NCI-H82 (cell line): ENCODE measurements around the gene TRAPPC3.
A peak's percentile ranks its signal among the peaks of the same experiment; 100 is the strongest.

ENCODE experiments used
- DNase-seq: peaks from one replicate; lab custom pipeline; 2025; lab: John Stamatoyannopoulos, UW

TRAPPC3 gene

DNA sequence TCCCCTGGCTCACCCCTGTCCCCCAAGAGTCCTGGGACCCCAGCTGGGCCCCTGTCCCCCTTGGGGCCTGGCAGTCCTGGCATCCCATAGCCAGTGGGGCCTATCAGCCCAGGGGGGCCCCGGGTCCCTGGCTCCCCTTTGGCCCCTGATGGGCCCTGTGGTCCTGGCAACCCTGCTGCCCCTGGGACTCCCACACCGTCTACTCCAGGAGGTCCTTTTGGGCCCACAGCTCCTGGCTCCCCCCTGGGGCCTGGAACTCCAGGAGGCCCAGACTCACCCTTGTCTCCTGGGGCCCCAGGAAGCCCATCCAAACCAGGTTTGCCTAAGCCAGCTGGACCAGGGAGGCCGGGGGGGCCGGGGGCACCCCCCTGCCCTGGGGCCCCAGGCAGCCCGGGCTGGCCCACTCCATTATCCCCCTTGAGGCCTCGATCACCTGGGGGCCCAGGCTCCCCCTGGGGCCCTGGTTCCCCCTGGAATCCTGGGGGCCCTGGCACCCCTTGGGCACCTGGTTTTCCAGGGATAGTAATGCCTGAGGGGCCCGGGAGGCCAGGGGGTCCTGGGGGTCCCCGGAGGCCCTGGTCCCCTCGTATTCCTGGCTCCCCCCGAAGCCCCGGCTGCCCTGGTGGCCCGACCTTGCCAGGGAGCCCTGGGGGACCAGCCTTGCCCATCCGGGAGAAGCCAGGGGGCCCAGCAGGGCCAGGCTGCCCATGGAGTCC, 50.5 kb downstream of the TRAPPC3 start:
- DNase-seq = no peak

DNA sequence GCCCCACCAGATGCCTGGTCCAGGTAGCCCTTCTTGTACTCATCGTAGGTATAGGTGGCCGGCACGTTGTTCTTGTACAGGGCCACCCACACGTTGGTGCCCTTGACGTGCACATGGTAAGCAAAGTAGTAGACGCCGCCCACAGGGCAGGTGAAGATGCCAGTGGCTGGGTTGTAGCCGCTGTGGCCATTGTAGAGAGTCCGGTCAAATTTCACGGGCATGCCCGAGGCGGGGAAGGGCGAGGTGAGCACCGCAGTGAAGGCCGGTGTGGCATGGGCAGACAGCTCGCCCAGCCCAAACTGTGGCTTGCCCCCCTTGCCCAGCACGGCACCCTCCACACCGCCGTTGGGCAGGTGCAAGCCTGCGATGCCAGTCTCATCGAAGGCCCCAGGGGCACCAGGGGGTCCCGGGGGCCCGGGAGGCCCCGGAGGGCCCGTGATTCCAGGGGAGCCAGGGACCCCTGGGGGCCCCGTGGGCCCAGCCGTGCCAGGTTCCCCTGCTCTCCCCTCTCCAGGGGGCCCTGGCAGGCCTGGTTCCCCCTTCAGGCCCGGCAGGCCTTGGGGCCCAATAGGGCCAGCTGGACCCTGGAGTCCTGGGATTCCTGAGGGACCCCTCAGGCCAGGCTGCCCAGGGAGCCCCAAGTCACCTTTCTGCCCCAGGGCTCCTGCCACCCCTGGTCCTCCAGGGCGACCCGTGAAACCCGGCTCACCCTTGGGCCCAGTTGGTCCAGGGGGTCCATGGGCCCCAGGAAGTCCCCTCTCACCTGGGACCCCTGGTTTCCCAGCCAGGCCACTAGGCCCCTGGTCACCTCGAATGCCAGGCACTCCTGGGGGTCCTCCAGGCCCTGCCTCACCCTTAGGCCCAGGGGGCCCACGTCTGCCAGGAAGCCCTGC, 51.3 kb downstream of the TRAPPC3 start:
- no peak for DNase-seq

DNA sequence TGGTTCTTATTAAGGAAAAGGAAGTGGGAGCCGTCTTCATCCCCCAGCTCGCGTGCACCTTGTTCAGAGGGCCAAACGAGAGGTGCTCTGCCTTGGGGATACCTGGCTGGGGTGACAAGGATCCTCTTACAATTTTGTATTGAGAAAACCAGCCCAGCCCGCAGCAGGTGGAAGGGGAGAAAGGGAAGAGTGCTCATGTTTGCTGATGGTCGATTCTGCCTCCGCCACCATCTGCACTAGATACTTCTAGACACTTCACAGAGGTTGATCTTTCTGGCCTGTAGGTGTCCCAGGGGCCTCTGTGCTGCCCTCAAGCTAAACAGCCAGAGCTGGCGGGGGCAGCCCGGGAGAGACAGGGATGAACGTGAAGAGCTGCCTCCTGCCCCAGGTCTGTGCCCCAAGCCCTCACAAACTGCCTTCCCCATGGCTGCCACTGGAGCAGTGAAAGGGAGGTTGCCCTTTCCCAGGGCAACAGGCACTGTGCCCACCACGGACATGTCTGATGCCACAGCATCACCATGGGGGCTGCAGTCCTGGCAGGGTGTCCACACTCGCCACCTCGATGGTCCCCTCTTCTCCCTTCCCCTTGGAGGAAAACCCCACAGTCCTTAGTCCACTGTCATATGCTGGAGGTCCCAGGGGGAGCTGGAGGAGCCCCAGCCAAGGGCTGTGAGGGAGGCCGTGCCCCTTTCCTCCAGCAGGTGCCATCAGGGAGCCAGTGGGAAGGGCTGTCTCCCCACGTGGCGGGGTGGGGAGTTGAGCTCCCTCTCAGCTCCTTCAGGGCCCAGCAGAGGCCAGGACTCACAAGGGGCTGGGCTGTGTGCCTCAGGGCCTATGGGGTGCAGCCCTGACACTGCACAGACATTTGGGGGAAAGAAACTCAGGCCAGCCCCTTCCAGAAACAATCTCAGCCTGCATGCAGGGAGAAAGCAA, 52.5 kb downstream of the TRAPPC3 start:
- peak; percentile 67 for DNase-seq

DNA sequence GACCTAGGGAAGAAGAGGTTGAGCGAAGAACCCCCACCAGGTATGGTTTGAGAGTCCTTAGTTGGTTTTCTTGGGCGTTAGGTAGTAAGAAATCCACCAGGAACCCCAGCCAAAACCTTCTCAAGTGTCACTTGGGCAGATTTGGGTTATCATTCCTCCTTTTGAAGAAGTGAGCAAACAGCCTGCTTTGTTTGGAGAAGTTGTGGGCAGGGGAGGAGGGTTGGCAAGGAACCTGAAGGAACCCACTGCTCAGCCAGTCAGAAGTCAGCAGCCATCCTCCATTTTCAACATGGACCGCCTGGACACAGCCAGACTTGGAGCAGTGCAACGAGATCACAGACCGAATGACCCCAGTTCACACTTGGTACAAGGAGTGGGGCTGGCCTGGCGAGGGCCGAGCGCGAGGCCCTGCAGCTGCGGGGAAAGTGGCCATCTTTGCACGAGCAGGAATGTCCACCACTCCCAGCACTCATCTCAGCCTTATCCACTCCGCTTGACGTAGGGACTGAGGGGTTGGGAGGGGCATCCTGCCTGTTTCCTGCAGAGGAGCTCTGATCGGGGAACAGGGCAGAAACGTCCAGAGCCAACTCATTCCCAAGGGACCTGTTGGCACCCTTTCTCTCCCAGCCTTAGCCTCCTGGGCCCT, 53.4 kb downstream of the TRAPPC3 start:
- no peak for DNase-seq

DNA sequence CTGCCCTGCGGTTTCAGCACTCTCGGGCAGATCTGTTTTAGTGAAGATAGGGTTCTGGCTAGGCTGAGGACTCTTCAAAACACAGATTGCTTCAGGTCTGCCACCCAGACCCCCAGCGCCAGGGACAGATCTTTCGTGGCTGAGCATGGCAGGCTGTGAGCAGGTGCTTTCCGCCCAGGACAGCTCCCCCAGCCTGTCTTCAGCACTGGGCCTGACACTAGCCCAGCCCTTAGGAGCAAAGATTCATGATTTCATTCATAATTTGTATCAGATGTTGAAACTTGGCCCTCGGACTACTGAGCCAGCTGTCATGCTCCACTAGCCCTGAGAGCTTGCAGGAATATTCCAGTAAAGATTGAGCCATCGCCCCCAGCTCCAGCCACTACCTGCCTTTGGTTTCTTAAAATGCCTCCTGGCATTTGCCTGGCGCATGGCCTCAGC, 54.6 kb downstream of the TRAPPC3 start:
- DNase-seq = no peak

DNA sequence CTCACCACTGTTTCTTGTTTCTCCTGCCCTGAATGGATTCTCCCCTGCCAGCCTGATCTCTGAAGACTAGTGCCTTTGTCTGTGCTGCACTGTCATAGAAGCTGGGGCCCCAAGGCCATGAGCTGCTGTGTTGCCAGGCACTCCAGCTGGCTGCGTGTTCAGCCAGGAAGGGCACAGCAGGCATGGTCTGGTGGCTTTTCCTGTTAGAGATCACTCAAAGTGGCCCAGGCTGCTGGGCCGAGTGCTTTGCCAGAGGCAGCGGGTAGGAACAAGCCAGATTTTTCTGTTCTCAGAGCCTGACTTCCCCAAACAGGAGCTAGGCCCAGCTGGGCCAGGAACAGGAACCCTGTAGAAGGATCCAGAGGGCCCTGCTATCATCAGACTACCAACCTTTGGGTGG, 55.4 kb downstream of the TRAPPC3 start:
- no peak for DNase-seq

DNA sequence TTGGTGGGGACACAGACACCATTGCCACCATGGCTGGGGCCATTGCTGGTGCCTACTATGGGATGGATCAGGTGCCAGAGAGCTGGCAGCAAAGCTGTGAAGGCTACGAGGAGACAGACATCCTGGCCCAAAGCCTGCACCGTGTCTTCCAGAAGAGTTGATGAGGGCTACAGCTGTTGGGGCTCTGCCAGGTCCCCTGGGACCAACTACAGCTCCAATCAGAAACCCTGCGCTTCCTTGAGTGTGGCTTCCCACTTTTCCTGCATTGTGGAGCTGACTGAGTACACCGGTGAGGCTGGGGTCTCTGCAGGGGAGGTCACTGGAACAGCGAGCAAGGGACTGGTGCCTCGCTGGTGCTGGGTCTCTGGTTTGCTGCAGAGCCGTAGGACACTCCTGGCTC, 56.1 kb downstream of the TRAPPC3 start:
- DNase-seq = no peak

DNA sequence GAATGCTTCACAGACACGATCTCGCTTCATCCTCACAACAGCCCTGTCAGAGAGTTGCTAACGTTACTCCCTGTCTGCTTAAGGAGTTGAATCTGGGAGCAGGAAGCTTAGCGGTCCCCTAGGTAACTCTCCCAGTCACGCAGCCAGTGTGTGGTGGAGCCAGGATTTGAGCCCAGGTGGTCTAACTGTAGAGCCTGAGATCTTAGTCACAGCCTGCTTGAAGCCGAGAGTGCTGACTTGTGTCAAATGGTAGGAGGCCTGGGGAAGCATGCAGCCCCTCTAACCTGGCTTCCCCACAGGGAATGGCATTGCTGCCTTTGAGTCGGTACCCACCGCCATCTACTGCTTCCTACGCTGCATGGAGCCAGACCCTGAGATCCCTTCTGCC, 56.5 kb downstream of the TRAPPC3 start:
- DNase-seq = no peak

DNA sequence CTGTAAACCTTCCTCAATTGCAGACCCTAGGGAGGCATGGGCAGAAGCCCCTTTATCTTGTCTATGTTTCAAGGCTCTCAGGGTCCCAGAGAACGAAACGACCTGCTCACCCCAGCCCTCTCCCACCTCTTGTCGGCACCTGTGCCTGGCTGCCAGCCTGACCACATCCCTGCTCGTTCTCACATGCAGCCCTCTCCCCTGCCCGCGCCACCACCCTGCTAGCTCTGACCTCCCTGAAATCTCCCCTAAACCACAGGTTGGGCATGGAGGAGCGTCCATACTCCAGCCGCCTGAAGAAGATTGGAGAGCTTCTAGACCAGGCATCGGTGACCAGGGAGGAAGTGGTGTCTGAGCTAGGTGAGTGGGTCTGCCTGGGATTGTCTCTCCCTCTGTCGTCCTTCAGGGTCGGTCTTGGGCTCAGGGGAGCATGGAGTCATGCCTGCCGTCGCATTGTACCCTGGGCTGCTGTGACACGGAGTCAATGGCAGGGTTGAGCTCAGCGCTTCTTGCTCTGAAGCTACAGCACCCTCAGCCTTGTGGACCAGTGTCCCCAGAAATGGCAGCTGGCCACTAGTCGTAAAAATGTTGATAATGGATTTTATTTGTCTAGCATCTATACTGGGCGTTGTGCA, 57.0 kb downstream of the TRAPPC3 start:
- DNase-seq = no peak

DNA sequence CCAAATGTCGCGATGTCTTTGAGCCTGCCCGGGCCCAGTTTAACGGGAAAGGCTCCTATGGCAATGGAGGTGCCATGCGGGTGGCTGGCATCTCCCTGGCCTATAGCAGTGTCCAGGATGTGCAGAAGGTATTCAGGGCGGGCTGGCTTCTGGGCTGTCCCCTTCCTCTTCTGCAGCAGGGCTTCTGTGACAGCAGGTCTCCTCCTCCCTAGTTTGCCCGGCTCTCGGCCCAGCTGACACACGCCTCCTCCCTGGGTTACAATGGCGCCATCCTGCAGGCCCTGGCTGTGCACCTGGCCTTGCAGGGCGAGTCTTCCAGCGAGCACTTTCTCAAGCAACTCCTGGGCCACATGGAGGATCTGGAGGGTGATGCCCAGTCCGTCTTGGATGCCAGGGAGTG, 57.6 kb downstream of the TRAPPC3 start:
- DNase-seq = no peak

DNA sequence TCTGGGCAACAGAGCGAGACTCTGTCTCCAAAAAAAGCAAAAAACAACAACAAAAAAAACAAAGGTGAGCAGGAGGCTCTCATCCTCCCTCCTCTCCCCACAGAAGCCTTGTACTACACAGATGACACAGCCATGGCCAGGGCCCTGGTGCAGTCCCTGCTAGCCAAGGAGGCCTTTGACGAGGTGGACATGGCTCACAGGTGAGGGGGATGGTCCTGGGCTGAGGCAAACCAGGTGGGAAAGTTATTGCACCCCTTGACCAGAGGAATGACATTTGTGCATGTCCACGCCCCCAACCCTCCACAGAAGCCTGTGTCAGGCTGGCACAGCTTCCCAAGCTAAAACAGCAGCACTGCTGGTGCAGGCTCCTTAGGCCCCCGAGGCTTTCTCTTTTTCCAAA, 58.1 kb downstream of the TRAPPC3 start:
- DNase-seq = no peak

DNA sequence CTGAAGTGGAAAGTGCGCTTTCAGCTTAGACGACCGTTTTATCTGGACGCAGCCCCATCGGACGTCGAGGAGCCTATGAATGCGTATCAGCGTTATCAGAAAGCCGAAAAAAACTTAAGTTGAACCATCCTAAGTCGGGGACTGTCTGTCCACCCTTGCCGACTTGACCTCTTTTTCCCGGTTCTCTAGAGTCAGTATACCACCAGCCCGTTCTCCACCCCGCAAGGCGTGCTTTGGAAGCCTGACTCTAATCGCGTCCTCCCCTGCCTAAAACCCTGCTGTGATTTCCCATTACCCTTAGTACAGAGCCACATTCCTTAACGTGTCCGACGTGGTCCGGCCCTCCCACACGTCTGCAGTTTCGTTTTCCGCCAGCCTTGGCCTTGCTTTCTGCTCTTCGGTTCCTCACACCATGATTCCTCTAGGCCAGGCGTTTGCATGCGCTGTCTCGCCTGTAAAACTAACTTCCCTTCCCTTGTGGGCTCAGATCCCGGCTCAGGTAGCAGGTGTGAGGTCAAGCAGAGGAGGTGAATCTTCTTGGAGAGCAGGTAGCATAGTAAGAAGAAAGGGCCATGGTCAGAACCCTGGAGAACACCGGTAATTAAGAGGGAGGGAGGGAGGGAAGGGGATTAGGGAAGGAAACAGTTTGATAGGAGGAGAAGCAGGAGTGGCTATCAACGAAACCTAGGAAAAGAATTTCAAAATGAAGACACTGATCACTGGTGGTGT, 59.7 kb downstream of the TRAPPC3 start:
- peak; percentile 35 for DNase-seq

DNA sequence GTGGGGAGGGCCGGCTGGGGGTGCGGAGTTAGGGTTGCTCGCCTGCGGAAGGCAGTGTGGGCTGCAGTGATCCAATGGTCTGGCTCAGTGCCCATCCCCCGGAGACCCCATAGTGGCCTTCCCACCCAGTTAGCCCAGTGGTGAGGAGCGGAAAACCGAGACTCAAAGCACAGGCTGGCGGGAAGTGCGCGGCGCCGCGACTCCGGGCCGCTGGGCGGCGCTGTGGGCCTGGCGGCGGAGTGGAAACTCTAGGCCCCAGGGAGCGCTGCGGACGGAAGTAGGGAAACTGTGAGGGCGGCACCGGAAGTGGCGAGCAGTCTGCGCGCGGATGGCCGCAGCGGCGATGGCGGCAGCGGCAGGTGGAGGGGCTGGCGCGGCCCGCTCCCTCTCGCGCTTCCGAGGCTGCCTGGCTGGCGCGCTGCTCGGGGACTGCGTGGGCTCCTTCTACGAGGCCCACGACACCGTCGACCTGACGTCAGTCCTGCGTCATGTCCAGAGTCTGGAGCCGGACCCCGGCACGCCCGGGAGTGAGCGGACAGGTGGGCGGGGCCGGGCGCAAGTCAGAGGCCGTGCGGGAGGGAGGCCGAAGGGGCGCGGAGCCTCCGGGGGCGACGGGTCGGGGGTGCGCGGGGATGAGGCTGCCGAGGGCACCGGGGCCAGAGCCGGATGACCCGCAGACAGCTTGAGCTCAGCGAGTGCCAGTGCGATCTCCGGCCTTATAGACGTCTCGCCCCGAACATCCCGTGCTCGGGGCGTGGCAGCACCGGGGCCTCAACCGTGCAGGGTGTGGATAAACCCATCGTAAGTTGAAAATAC, 60.5 kb downstream of the TRAPPC3 start, which contains the start of gene ADPRS:
Gene ADPRS, plus strand, starts transcription at position 316 of the 816 bp plus-strand sequence. Its CDS starts 13 bp downstream, at position 329.
- DNase-seq = peak; percentile 94

DNA sequence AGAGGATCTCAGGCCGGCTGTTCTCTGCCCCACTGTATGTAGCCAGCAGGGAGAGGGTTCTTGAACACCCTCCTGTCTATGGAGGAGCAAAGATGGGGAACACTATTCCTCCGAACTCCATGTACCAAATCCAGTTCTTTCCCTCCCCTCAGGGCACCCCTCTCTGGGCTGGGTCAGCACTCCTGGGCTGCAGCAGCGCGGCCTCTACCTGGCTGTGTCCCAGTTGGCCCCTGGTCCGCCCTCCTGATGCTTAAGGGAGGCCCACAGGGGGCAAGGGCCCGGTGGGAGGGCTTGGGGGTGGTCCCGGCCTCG, 61.1 kb downstream of the TRAPPC3 start:
- DNase-seq = no peak

DNA sequence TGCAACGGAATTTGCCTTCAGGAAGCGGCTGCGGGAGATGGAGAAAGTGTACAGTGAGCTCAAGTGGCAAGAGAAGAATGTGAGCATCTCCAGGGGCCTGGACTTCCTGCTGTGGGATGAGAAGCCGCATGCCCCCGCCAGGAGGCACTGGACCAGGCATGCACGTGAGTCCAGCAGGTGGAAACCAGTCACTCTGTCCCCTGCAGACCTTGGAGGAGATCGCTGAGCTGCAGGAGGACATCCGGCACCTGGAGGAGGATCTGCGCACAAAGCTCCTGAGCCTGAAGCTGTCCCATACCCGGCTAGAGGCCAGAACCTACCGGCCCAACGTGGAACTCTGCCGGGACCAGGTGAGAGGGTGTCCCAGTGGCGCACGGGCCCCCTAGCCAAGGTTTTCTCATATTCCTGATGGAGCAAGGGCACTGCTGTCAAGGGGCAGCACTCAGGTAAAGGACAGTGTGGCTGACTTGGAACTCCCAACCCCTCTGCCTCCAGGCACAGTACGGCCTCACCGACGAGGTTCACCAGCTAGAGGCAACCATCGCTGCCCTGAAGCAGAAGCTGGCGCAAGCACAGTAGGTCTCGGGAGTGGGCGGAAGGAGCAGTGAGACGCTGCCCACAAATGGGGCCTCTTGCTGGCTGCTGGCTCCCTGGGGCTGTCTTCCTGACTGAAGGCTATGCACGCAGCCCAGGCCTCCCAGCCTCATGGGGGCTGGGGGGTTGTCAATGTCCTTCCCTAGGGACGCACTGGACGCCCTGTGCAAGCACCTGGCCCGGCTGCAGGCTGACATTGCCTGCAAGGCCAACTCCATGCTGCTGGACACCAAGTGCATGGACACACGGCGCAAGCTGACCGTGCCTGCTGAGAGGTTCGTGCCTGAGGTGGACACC, 61.8 kb downstream of the TRAPPC3 start:
- no peak for DNase-seq
